ENCODE results near the gene RETN.

The RETN gene

DNA sequence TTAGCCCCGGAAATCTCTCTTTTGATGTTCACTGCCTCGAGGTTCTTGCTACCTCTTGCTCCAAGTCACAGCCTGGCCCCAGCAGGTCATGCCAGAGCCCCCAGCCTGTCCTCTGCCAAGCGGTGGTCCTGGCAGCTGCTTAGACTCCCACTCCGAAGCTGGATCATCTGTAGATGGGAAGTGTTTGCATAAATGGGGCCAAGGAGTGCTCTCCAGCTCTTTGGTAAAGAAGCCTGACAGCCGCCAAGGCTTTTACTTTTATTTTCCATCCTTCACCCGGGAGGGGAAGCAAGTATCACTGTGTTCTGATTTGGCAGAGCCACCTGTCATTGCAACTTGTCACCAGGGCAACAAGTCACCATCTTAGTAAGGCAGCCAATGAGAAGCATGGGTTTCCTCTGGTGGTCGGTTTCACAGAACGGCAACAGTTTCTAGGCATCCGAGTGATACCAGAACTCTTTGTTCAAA lies 10.6 kb upstream of the RETN start:
- no peak for DNase-seq (ENCODE audit: low read depth)

DNA sequence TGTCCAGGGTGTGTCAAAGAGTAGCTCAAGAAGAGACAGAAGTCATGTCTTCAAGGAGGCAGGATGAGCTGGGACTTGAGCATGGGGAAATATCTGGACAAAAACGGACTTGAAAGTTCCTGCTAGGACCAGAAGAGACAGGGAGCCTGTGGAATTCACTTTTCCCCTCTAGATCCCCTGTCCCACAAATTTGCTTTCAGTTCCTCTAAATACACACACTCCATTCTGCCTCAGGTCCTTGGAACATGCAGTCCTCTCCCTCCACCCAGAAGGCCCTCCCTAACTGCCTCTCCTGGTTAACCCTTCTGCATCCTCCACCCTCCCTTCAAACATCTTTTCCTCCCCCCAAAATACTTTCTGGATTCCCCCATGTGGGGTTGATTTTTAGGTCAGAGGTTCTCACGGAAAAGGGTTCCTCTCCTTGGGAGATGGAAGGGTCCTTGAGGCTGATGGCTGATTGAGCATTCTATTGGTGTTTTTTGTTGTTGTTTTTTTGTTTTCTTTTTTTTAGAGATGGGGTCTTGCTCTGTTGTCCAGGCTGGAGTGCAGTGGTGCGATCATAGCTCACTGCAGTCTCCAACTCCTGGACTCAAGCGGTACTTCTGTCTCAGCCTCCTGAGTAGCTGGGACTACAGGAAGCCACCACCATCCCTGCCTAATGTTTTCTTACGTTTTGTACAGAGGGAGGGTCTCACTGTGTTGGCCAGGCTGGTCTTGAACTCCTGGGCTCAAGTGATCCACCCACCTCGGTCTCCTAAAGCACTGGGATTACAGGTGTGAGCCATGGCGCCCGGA lies 6.9 kb upstream of the RETN start:
- no peak for DNase-seq (ENCODE audit: low read depth)

DNA sequence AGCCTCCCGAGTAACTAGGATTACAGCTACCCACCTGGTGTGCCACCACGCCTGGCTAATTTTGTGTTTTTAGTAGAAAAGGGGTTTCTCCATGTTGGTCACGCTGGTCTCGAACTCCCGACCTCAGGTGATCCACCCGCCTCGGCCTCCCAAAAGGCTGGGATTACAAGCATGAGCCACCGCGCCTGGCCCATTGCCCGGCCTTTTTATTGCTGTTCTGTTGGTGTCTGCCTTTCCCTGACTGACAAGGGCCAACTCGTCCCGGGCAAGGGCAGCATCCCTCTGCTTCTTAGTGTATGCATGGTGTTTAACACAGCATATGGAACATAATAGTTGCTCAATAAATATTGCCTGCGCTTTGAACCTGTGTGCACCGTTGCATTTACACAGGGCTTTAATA lies 6.2 kb upstream of the RETN start:
- no peak for DNase-seq (ENCODE audit: low read depth)

DNA sequence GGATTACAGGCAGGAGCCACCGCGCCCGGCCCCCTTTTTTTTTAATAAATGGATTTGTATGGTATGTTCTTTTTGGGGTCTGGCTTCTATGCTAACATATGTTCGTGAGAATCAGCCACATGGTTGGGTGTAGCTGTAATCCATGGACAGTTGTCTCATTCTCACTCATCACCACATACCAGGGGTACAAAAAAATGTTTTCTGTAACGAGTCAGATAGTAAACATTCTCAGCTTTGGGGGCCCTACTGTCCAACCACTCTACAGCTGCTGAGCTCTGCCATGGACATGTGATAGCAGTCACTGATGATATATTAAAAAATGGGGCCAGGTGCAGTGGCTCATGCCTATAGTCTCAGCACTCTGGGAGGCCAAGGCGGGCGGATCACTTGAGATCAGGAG lies 5.1 kb upstream of the RETN start:
- DNase-seq (ENCODE audit: low read depth), result no peak

DNA sequence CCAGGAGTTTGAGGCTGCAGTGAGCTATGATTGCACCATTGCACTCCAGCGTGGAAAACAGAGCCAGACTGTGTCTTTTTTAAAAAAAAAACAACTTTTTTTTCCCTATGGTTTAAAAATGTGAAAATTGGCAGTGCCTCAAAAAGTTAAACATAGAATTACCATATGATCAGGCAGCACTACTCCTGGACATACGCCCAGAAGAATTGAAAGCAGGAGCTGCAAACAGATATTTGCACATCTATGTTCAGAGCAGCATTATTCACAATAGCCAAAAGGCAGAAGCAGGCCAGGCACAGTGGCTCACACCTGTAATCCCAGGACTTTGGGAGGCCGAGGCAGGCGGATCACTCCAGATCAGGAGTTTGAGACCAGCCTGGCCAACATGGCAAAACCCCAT lies 3.8 kb upstream of the RETN start:
- no peak for DNase-seq (ENCODE audit: low read depth)

DNA sequence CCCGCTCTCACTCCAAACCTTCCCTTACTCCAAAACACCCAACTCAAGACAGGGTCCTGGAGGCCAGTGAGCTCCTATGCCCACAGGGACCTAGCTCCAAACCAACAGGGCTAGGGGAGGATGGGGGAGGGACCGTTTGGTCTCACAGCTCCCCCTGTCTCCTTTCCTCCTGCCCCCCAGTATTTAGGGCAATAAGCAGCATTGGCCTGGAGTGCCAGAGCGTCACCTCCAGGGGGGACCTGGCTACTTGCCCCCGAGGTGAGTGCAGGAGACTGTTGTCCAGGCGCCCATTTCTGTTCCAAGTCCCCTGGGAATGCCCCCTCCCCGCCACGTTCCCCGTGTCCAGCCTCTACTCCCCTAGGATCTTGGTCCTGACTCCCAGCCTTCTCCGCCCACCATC lies 792 bp downstream of the RETN start:
- no peak for DNase-seq (ENCODE audit: low read depth)

DNA sequence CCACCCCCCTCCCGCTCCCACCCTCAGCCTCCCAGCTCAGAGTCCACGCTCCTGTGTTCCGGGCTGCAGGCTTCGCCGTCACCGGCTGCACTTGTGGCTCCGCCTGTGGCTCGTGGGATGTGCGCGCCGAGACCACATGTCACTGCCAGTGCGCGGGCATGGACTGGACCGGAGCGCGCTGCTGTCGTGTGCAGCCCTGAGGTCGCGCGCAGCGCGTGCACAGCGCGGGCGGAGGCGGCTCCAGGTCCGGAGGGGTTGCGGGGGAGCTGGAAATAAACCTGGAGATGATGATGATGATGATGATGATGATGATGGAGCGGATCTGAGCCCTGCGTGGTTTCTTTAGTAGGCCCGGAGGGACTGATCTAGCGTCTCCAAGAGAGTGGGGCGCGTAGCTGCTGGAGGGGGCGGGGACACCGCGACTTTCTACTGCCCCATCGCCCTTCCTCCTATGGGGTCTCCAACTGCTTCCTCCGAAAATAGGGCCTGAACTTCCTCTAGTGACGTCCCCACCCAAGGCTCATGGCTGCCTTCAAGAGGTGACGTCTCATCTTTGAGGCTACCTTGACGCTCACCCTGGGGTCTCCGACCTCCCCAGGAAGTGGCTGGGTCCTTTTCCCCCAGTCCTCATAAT lies 1.4 kb downstream of the RETN start:
- no peak for DNase-seq (ENCODE audit: low read depth)

DNA sequence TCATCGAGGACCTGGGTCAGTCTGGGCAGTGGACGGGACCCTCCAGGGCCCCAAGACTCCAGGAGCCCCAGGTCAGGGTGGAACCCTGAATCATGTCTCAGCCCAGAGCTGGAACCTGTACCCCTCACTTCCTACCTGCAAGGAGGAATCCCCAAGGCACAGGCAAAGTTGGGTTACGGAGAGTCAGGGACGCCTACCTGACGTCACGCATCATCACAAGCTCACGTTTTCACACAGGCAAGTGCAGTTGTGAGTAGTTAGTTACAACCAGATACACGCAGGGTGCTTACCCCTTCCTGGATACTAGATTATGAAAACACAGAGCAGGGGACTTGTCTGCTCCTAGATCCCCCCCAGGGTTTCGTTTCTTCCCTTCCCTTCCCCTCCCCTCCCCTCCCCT lies 1.9 kb downstream of the RETN start:
- no peak for DNase-seq (ENCODE audit: low read depth)

DNA sequence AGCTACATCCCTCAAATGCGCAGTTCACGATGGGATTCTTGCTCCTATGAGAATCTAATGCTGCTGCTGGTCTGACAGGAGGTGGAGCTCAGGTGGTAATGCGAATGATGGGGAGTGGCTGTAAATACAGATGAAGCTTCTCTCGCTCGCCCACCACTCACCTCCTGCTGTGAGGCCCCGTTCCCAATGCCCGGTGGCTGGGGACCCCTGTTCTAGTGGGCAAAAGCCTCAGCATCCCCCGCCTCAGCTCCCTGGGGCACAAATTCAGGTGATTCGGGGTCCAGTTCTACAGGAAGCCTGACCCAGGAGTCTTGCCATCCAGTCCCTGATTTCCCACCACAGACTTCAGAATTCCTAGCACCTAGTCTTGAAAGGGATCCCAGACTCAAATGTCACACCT lies 3.7 kb downstream of the RETN start:
- DNase-seq (ENCODE audit: low read depth), result no peak

DNA sequence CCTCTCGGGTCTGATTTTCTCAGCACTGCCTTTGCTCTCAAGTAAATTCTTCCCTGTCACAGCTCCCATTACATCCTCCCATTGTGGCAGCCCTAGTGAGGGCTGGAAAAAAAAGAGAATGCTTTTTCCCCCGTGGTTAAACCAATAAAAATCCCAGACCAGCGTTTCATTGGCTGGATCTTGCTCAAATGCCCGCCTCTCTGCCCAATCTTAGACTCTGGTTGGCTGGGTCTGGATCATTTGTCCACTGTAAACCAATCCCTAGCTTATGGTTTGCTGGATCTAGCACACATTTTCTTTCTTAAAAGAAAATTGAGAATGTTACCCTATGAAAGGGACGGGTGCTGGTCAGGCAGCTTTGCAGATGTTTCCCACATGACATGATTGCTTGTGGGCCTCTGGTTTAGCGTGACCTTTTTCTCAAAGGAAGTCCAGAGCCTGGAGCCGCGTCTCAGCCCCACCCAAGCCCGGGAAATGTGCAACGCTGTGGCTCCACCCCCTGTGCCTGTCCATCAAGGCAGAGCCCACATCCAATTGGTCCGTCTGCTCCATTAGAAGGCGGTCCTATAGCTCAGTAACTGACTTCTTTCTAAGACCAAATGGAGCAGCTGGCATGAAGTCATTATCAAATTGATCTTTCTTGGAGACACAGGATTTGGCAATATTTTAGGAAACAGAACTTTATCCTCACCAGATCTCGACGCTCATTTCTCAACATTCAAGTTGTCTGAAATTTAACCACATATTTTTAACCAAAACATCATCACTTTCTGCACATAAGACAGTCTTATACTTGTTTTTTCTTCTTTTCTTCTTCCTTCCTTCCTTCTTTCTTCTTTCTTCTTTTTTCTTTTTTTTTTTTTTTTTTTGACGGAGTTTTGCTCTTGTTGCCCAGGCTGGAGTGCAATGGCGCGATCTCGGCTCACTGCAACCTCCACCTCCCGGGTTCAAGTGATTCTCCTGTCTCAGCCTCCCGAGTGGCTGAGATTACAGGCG lies 5.5 kb downstream of the RETN start:
- no peak for DNase-seq (ENCODE audit: low read depth)

DNA sequence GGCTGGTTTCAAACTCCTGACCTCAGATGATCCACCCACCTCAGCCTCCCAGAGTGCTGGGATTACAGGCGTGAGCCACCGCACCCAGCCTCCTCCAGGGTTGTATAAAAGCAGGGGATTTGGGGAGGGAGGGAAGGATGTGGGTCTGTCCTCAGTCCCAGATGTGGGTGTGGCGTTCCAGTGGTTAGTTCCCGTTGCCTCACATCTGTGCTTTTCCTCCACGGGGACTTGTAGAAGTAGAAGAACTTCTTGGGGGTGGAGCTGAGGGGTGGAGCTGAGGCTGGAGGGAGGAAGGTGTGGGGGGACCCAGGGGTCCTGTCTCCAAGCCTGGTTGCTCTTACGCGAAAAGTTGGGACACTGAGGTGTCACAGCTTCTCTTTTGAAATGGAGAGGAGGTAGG lies 7.5 kb downstream of the RETN start:
- DNase-seq (ENCODE audit: low read depth), result no peak

DNA sequence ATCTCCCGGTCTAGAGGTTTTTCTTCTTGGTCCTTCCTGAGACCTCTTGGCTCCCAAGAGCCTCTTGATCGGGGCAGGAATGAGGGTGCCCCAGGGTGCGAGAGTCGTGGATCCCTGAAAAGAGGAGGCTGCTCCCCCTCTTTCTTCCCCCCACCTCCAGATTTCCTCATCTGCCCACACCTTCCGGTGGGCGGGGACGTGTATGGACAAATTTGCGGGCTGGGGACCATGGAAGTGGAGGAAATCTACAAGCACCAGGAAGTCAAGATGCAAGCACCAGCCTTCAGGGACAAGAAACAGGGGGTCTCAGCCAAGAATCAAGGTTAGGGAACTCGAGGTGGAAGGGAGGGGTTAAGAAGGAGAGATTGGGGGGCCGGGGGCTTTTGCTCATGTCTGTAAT lies 8.0 kb downstream of the RETN start, which contains the start of gene MCEMP1:
MCEMP1 (plus strand) TSS at position 237 of the 400 bp plus-strand sequence; CDS start at position 268, 31 bp downstream.
- no peak for DNase-seq (ENCODE audit: low read depth)

DNA sequence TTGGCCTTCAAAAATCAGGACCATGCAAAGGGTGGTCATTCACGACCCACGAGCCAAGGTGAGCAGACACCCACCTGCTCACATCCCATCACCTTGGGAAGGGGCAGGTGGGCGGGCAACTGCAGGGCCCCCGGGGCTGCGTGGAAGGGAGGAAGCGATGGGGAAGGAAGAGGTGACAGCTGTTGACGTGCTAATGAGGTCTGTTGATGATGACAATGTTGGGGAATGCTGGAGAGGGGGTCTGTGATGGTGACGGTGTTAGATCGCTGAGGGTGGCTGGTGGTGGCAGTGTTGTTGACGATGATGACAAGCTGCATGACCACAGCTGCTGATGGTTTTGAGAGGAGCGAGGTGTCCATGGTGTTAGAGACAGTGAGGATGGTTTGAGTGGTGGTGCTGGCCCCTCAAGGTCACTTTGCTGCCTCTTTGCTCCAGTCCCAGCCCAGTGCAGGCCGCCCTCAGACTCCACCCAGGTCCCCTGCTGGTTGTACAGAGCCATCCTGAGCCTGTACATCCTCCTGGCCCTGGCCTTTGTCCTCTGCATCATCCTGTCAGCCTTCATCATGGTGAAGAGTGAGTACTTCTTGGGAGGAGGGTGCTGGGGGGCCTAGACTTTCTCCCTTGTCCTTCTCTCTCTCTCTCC lies 8.9 kb downstream of the RETN start:
- DNase-seq (ENCODE audit: low read depth), result no peak

DNA sequence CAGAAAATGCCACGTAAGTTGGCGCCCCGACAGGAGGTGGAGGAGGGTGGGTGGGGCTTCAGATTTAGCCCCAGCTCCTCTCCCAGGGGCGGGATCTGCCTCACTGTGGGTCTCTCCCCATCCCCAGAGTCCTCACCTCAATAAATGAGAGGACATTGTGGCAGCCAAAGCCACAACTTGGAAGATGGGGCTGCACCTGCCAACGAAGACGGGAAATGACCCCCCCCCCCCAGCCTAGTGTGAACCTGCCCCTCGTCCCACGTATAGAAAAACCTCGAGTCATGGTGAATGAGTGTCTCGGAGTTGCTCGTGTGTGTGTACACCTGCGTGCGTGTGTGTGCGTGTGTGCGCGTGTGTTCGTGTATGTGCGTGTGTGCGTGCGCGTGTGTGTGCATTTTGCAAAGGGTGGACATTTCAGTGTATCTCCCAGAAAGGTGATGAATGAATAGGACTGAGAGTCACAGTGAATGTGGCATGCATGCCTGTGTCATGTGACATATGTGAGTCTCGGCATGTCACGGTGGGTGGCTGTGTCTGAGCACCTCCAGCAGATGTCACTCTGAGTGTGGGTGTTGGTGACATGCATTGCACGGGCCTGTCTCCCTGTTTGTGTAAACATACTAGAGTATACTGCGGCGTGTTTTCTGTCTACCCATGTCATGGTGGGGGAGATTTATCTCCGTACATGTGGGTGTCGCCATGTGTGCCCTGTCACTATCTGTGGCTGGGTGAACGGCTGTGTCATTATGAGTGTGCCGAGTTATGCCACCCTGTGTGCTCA lies 10.3 kb downstream of the RETN start:
- no peak for DNase-seq (ENCODE audit: low read depth)

DNA sequence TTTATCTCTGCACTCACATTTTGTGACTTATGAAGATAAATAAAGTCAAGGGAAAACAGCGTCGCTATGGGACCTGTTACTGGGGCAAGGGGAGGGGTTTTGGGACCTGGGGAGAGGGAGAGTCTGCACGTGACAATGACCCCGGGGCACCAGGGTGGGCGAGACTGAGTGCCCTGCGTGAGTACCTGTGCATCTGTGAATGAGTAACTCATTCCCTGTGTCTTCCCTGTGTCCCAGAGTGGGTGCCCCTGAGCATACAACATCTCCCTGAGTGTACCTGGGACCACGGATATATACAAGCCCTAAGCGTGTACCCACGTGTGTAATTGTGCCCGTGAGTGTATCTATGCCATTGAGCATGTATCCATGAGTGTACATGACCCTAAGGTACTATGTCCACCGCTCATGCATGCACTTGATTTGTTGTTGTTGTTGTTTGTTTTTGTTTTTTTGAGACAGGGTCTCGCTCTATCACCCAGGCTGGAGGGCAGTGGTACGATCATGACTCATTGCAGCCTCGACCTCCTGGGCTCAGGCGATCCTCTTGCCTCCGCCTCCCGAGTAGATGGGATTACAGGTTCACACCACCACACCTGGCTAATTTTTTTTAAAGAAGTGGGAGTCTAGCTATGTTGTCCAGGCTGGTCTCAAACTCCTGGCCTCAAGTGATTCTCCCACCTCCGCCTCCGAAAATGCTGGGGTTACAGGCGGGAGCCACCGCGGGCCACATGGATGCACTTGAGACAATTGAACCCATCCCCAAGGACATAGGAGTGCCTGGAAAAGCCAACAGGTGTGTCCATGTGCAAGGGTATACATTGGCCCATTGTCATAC lies 11.1 kb downstream of the RETN start:
- DNase-seq (ENCODE audit: low read depth), result no peak

DNA sequence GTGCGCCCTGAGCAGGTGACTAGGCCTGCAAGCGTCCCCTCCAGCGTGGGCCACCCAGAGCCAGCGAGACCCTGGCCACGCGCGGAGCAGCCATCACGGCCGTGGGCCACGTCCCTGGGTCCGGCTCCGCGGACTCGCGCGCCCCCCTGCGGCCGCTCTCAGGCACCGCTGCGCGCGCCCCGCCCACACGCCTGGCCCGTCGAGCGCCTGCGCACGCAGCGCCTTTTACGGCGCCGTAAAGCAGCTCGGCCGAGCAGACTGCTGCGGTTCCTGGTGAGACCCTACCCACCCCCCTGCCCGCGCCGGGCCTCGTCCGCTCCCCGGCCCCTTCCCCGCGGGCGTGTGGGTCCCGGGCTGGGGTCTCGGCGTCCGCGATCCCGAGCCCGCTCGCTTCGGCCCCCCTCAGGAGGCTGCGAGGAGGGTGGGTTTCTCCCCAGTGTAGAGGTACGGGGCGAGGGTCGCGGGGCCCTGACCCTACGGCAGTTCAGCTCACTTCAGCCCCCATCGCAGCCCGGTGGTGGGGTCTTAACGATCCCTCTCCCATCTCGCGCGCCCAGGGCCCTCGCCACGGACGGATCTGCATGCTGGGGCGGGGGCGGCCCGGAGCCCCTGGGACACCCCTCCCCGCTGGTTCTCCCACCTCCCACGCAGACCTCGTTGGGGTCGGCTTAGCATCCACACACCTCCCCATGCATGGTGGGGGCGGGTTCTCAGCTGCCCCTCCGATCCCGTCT lies 11.9 kb downstream of the RETN start, which contains the start of gene TRAPPC5:
TRAPPC5 (plus strand) TSS at position 228 of the 734 bp plus-strand sequence. CDS start 1,421 bp downstream, outside the sequence.
- no peak for DNase-seq (ENCODE audit: low read depth)

DNA sequence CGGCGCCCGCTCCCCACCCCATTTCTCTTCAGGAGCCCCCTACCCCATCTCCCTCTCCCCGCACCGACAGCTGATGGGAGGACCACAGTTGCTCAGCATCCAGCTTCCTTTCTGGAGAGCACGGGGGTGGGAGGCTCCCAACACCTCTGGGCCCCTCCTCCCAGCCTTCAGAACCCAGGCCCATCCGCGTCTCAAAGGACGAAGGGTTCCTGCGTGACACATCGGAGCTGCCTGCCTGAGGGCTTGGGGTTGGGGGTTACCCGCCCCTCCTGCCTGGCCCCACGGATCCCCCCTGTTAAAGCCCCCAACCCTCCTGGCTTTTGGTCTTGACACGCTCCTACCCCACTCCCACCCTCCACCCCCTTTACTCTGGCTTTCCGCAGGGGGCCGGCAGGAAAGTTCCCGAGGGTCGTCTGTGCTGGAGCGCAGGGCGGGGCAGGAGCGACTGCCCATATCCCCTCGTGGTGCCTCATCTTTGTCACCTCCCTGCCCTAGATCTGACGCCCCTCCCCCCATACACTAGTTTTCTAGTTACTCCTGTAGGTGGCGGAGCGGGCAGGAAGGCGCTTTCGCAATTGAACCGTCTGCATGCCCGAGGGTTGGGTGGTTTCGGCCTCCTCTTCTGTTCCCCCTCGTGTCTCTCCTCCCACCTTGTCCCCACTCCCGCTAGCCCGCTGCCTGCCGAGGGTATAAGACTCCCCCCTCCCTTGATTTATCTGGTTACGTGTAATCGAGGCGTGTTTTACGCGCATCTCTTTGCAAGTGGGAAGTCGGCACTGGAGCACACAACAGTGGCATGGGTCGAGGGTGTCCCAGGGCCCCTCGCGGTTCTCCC lies 12.7 kb downstream of the RETN start:
- no peak for DNase-seq (ENCODE audit: low read depth)

DNA sequence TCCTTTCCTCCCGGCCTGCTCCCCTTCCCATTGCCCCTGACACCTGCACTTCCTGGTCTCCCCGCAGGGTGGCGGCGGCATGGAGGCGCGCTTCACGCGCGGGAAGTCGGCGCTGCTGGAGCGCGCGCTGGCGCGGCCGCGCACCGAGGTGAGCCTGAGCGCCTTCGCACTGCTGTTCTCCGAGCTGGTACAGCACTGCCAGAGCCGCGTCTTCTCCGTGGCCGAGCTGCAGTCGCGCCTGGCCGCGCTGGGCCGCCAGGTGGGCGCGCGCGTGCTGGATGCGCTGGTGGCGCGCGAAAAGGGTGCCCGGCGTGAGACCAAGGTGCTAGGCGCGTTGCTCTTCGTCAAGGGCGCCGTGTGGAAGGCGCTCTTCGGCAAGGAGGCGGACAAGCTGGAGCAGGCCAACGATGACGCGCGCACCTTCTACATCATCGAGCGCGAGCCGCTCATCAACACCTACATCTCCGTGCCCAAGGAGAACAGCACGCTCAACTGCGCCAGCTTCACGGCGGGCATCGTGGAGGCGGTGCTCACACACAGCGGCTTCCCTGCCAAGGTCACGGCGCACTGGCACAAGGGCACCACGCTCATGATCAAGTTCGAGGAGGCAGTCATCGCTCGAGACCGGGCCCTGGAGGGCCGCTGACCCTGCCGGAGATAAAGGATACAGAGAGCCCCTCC lies 13.5 kb downstream of the RETN start:
- no peak for DNase-seq (ENCODE audit: low read depth)

All from HS-5 (cell line).